HG03575 (cell line): ENCODE measurements around the gene MYO1C.

Source experiments
- ATAC-seq: cut with Tn5 transposase; IDR thresholded peaks from one replicate; pipeline ENCODE4 v1.9.1; 2021; ENCODE audit not compliant: unreplicated experiment, insufficient number of reproducible peaks, low FRiP score; ENCODE audit errors: extremely low read depth

The MYO1C gene

GRCh38 chr17:1488826-1489270 lies 3.6 kb downstream of the MYO1C start:
- no peak for ATAC-seq

GRCh38 chr17:1487939-1488825 lies 4.3 kb downstream of the MYO1C start:
- ATAC-seq: no peak

- no peak for ATAC-seq
Observed at GRCh38 chr17:1486802-1487695, 5.4 kb downstream of the MYO1C start.

- ATAC-seq: no peak
Observed at GRCh38 chr17:1485423-1486376, 6.8 kb downstream of the MYO1C start.

- ATAC-seq: no peak
Observed at GRCh38 chr17:1484676-1485422, 7.6 kb downstream of the MYO1C start.

GRCh38 chr17:1484060-1484535 lies 8.4 kb downstream of the MYO1C start:
- ATAC-seq: no peak

- no peak for ATAC-seq
Observed at GRCh38 chr17:1482680-1483079, 9.8 kb downstream of the MYO1C start.

GRCh38 chr17:1481736-1482135 lies 10.8 kb downstream of the MYO1C start:
- no peak for ATAC-seq

- no peak for ATAC-seq
Observed at GRCh38 chr17:1480747-1481465, 11.6 kb downstream of the MYO1C start.

- ATAC-seq: no peak
Observed at GRCh38 chr17:1478418-1478817, 14.1 kb downstream of the MYO1C start.

- ATAC-seq: no peak
Observed at GRCh38 chr17:1475321-1475854, 17.1 kb downstream of the MYO1C start.

GRCh38 chr17:1474402-1475189 lies 17.9 kb downstream of the MYO1C start:
- no peak for ATAC-seq

GRCh38 chr17:1473841-1474240 lies 18.6 kb downstream of the MYO1C start:
- ATAC-seq: no peak

GRCh38 chr17:1473170-1473569 lies 19.3 kb downstream of the MYO1C start:
- ATAC-seq: no peak

- no peak for ATAC-seq
Observed at GRCh38 chr17:1471911-1472821, 20.3 kb downstream of the MYO1C start.

- ATAC-seq: no peak
Observed at GRCh38 chr17:1471490-1471889, 21.0 kb downstream of the MYO1C start.
